COLO829 (cell line): ENCODE measurements around the gene MDN1.
A peak's percentile ranks its signal among the peaks of the same experiment; 100 is the strongest.
"Not testable (repeated sequence)": the region's sequence is repeated elsewhere in the genome, so short reads cannot be mapped to it uniquely, and the experiment has no call there.

Experiments used
- DNase-seq: peaks from one replicate; pipeline ENCODE4 v3.0.0; 2012; ENCODE audit warnings: low spot score

The MDN1 gene

DNA sequence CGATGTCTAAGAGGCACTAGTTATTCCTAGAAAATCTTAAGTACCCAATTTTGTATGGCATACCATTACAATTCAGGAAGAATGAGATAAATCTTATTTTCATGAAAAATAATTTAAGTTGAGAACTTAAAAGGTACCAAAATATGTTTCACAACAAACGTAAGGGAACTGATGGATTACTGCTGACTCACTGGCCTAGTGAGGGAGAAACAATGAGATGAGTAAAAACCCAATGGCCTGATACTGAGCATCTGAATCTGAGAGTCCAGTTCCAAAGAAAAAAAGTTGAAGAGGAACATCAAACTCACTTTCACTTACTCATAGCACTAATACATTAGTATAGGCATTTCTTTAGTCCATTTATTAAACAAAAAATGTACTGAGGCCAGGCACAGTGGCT, 56.0 kb downstream of the MDN1 start:
- no peak for DNase-seq

DNA sequence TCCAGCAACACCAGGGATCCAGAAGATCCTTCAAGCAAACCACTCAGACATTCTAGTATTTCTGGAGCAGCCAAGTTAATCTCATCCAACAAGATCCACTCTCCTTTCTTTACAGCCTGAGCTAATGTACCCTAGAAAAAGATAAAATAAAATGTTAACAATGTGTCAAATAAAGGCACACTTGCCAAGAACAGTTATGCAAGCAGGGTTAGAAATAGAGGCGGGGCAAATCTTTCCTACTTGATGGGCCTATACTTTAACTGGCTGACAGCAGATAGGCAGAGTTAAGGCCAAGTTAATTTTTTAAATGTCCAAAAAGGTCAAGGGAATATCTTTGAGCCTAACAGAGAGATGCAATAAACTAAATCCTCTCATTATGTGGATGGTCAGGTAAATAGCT, 60.8 kb downstream of the MDN1 start:
- DNase-seq, result no peak

DNA sequence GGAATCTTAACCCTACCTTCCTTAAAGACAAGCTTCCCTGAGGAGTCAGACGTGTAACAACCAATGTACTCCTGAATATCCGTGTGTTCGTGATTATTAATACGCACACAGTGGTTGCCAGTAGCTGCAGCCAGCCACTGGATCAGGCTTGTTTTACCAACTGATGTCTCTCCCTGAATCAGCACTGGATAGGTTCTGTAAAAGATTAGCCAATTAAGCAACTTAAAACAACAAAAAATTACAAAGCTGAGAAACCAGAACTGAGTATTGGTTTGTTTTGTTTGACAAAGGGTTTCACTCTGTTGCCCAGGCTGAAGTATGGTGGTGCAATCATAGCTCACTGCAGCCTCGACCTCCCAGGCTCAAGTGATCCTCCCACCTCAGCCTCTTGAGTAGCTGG, 69.3 kb downstream of the MDN1 start:
- no peak for DNase-seq

DNA sequence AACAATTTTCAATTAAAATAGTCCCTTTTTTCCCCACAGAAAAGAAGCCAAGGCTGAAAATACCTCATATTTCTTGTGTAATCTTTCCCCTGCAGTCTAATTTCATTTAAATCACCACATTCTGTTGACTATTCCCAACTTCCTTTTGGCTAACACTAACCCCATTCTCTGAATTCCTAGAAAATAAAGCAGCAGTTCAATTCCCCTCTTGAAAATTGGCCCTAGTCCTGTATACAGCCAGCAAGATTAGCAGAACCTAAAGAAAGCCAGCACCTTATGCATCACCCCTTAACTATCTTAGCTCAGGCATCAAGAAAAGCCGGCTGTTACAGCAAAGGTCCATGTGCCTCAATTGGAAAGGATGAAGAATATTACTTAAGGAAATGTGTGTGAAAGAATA, 69.7 kb downstream of the MDN1 start:
- DNase-seq, result no peak

DNA sequence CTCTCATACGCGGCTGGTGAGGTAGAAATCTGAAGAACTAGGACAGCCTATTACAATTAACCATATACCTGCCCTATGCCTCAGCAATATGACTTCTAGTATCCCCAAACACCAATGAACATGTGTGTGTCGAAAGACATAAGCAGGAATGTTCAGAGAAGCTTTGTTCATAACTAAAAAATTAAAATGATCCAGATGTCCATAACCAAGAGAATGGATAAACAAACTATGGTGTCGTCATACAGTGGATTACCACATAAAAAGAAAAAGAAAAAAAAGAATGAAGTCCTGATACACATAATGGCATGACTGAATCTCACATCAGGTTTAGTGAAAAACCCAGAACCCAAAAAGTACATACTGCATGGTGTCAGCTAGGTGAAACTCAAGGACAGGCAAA, 73.9 kb downstream of the MDN1 start:
- no peak for DNase-seq

DNA sequence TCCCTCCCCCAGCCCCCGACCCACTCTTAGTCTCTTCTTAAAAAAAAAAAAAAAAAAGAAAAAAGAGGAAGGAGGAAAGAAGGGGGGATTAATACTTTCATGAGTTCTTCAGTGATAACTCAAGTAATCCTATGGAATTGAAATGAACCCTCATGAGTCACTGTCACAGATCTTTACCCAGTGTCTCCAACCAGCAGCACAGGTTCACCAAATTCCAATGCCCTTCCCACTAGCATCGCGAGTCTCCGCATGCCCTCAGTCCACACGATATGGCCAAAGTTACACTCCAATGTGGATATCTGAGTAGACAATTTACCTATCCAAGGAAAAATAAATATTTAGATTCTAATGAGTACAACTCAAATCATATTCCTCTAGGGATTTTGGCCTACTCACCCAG, 74.5 kb downstream of the MDN1 start:
- DNase-seq, result no peak

DNA sequence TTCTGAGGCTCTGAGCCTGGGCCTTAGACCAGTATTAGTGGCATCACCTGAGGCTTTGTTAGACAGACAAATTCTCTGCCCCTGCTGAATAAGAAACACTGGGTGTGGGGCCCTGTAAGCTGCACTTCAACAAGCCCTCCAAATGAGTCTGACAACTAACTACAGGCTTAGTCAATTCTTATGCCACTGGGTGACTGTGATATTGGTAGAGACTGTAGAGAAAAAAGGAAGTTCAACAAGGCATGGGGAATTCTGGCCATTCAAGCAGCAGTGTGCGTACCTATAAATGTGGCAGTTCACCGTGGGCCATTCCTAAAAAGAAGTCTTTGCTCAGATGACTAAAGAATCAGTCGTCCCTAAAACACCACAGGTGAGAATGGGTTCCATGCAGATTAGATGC, 82.7 kb downstream of the MDN1 start:
- no peak for DNase-seq

DNA sequence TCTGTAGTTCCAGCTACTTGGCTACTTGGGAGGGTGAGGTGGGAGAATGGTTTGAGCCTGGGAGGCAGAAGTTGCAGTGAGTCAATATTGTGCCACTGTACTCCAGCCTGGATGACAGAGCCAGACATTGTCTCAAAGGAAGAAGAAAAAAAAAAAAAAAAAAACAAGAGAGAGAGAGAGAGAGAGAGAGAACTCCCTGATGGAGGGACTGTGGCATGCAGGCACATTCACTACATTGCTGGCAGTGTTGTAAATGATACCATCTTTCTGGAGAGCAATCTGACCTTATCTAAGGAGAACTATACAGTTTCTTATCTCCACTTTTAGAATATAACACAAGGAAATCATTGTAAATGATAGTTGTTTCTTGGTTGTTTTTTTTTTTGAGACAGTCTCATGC, 85.1 kb downstream of the MDN1 start:
- peak; percentile 76 for DNase-seq

DNA sequence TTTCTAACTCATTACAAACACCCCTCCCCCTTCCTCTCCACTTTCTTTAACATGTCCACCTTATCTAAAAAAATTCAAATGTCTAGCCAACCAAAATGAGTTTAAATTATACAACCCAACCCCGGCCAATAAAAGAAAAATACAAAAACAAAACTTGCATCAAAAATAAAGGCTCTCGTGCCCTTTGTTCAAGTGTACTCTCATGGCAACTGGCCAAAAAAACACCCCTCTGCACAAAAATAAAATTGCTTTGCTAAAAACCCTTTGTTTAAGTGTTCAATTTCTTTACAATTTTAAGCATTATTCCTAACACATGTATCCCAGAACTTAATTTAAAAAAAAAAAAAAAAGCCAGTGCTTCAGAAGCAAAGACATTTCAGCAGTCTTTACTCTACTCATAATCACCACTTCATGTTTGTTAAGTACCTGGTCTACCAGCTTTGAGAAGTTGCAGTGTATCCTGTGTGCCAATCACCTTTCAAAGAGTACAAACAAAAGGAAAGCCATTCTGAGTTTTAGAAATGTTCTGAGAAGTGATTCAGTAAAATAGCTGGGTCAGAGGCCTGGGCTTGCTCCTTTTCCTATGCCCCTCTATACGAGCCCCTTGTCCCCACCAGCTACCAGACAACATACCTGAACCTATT, 87.5 kb downstream of the MDN1 start:
- no peak for DNase-seq

DNA sequence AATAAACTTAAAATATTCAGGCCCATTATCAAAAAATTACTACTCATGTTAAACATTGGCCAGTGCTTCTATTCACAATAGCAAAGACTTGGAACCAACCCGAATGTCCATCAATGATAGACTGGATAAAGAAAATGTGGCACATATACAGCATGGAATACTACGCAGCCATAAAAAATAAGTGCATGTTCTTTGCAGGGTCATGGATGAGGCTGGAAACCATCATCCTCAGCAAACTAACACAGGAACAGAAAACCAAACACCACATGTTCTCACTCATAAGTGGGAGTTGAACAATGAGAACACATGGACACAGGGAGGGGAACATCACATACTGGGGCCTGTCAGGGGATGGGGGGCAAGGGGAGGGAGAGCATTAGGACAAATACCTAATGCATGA, 88.3 kb downstream of the MDN1 start:
- DNase-seq, result not testable (repeated sequence)

DNA sequence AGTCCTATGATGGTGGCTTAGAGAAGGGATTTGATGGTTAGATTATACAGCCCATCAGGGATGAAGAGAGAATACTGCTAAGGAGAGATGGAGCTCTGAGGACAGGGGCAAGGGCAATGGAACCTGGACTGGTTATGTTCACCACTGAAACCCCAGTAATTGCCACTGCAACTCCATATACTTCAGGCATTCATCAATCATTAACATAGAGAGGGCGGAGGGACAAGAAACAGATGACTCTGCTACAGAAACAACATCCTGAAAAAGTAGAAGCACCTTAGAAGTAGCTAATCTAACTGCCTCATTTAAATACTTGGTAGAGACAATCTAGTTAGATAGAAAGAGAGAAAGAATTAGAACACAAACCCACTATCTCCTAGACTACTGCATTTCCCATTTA, 89.8 kb downstream of the MDN1 start:
- DNase-seq, result no peak

DNA sequence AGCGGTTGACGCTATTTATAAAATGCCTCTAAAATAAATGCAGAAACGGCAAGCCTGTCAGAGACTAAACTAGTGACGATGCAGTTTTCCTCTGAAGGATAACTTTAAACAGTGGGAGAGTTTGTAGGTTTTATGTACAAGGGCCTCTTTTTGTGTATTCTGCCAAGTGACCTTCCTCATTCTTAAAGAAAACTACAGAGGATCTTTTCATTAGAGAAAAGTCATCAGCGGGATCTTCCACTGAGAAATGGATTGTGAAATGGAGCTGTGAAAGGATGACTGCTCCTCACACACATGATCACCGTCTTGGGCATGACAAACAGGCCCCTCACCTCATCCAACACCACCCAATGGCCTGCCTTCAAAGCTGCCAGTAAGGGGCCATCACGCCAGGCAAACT, 92.1 kb downstream of the MDN1 start:
- DNase-seq, result peak; percentile 76

DNA sequence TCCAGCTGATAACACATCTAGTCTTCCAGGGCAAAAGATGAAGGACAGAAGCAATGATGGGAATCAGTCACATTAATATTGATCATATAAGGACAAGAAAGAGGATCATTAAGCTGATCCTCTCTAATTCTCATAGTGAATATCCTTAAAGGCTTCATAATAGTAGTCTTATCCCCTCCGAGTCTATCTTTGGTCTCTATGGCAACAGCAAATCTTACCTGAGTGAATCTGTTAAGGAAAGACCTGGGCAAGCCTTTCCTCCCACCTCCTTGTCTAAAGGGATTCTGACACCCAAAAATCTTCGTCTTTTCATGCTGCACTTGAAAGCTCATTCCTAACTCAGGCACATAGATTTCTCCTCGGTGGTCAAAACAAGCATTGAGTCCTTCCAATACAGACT, 94.6 kb downstream of the MDN1 start:
- DNase-seq, result no peak

DNA sequence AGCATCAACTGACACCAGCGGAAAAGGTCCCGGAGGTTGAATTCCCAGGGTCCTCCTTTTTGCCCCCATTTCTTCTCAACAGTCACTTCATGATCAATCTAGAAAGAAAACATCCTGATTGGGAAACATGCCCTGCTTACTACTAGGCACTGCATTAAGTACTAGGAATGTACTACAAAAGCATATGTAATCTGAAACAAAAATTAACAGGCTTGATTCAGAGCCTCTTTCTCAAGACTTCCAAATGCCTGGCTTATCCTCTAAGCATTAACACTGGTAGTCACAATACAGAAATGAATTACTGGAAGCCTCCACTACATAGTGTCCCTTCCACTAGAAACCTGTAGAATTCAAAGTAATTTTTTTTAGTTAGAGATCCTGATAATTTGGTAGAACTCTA, 96.5 kb downstream of the MDN1 start:
- DNase-seq, result no peak

DNA sequence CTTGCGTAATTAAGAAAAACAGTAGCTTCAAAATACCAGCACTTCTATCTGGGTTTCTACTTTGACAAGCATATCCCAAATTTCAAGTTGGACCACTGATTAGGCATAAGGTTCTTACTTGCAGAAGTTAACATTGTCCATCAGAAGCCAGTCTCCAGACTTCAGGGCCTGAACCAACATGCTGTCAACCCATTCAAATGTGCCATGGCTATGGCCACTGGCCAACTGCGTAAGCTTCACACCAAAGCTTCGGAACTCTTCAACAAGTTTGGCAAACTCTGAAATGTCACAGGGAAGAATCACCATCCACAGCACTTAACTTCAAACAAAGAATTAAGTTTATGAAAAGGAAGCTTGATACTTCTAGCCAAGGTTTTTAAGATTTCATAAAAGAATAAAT, 103.1 kb downstream of the MDN1 start:
- no peak for DNase-seq

DNA sequence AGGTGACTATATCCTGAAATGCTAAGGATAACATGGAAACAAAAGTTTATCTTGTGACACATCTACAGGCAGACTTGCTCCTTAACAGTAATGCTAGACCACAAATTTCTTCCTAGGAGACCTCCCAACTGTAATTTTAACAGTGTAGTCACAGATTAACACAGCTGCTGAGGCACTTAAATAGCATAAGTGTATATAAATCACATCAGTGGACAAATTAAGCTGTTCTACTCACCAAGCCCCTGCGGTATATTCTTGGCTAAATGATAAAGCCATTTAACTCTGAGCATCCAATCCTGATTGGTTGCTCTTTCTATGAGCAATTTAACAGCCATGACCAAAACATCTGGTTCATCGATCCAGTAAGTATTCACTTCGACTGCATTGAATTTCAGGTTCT, 107.8 kb downstream of the MDN1 start:
- DNase-seq, result no peak

DNA sequence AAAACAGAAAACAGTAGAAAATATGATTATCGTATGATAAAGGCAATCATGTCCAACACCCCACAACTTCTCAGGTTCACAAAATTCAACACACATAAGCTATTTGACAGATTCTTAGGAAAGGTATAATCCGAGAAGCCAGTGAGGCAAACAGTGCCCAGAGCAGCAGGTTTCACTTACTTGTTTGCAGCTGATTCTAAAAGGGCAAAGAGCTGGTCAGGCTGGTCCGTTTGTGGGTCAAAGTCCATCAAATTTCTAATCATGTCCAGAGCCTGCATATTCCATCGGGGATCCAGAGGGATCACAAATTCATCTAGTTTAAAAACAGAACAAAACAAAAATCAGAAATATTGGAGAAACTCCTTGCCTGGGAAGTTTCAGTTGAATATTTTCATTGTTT, 111.3 kb downstream of the MDN1 start:
- no peak for DNase-seq

DNA sequence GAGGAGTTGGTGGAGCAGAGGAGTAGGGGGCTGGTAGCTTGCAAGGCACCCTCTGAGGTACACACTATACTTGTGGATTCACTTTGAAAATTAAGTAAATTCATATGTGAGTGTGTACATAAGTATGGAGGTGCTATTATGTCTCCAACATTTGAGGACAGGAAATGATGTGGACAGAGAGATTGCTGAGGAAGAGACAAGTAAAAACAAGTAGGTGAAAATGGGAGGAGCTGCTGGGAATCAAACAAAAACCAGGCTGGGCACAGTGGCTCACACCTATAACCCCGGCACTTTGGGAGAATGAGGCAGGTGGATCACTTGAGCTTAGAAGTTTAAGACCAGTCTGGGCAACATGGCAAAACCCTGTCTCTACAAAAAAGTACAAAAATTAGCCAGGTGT, 111.8 kb downstream of the MDN1 start:
- no peak for DNase-seq

DNA sequence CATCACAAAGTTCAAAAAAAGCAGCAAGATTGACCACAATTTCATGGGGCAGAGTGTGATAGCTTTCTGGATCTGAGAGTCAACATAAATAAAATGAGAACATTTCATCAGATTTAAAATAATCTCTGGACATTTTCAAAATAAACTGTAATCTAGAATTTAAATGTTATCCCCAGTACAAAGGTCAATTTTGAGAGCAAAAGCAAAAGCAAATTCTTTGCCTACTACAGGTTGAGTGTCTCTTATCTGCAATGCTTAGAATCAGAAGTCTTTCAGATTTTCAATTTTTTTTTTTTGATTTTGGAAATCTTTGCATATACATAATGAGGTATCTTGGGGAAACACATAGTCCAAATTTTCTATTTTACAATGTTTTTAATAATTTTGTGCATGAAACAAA, 113.5 kb downstream of the MDN1 start:
- no peak for DNase-seq

DNA sequence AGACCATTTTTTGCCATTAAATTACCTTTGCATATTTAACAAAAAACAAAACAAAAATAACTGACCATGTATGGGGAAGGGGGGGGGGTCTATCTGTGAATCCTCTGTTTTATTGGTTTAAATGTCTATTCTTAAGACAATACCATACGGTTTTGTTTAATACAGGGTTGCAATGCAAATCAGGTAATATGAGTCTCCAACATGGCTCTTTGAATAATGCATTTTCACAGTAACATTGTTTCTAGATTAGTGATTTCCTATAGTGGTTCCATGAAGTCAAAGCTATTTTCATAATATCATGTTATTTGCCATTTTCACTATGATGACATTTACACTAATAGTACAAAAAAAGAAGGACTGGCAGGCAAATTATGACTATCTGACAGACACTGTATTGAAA, 116.3 kb downstream of the MDN1 start:
- no peak for DNase-seq

DNA sequence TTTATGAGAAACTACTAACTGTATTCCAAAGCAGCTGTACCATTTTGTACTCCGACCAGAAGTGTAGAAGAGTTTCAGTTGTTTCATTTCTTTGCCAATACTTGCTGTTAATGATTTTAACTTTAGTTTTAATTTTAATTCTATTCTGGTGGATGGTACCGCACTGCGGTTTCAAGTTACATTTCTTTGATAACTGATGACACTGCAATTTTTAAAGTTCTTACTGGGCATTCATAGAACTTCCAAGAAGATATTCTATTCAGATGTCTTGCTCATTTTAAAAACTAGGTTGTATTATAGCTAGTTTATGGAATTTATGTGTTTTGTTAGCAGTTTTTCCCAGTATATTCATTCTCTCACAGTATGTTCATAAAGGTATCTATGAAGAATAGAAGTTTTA, 117.2 kb downstream of the MDN1 start:
- no peak for DNase-seq

DNA sequence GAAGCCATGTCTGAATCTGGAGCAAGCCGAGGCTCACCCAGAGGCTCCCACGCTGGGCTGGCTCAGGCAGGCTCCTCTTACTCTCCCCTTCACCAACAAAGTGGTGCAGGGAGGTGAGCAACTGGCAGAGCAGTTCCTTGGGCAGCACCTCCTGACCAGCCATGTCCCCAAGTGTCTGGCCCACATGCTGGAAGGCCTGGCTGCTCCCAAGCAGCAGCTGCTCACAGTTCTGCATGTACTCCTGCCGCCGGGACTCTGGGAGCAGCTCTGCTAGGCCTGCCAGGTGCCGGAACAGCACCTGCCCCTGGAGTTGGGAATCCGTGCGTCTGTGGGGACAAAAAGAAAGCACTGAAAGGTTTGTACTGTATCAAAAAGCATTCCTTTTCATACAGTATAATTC, 123.9 kb downstream of the MDN1 start:
- DNase-seq, result no peak

DNA sequence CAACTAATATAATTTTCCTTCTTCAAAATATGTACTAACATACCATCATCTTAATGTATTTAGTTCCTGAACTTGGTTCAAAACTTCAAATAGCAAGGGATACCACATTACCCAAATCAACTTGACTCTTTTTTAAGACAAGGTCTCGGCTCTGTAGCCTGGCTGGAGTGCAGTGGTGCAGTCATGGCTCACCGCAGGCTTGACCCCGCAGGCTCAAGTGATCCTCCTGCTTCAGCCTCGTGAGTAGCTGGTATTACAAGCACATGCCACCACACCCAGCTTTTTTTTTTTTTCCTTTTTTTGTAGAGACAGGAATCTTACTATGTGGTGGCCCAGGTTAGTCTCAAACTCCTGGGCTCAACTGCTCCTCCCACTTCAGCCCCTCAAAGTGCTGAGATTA, 125.2 kb downstream of the MDN1 start:
- DNase-seq, result no peak

DNA sequence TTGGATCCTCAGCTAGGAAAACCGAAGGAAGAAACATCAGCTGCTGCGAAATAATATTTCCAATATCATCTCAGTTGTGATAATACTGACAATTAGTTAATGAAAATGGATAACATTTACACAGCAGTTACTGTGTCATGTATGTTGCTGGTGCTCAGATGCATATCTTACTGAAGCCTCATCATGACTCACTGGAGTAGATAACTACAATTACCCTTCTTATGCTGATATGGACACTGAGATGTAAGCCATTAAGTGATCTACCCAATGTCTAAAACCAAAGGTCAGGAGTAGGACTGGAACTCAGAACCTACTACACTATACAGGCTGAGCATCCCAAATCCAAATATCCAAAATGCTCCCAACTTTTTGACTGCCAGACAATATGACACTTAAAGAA, 126.4 kb downstream of the MDN1 start:
- DNase-seq, result no peak

DNA sequence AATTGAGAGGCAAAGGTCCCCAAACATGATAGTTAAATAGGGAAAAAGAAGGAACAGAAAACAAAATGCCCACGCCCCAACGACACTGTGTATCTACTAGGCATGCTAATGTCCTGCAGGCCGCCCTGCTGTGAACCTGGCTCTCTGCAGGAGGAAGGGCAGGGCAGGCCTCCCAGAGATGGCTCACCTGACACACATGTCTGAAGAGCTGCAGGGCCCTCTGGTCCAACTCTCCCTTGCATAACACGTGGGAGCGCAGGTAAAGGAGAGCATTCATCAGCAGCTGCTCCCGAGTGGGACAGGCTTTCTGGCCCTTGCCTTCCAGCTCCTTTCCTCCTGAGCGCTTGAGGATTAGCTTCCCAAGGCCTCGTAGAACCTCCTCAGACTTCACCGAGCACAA, 127.3 kb downstream of the MDN1 start:
- DNase-seq, result no peak
